ENCODE data around the gene P2RY12.
"Not testable (repeated sequence)": the region's sequence is repeated elsewhere in the genome, so short reads cannot be mapped to it uniquely, and the experiment has no call there.

Gene P2RY12

DNA sequence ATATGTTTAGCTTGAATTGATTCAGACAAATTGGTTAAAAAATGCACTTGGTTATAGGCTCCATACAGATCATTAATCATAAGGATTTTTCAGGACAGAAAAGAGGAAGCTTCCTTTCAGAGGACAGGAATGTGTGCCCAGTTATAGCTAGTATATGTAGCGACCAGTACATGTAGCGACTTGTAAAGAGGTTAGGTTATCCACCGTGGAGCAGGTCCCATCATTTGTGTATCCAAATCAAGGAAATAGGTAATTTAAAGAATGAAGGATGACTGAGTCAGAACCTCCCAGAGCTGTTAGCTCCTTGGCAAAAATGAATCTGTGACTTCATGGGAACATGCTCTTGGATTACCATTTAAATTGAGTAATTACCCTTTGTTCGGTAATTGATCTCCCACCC lies 15.8 kb upstream of the P2RY12 start:
- H3K9me3 Mint-ChIP-seq = no peaks in the 10 kb centered on the region
- TF ChIP-seq, protein P1, sequence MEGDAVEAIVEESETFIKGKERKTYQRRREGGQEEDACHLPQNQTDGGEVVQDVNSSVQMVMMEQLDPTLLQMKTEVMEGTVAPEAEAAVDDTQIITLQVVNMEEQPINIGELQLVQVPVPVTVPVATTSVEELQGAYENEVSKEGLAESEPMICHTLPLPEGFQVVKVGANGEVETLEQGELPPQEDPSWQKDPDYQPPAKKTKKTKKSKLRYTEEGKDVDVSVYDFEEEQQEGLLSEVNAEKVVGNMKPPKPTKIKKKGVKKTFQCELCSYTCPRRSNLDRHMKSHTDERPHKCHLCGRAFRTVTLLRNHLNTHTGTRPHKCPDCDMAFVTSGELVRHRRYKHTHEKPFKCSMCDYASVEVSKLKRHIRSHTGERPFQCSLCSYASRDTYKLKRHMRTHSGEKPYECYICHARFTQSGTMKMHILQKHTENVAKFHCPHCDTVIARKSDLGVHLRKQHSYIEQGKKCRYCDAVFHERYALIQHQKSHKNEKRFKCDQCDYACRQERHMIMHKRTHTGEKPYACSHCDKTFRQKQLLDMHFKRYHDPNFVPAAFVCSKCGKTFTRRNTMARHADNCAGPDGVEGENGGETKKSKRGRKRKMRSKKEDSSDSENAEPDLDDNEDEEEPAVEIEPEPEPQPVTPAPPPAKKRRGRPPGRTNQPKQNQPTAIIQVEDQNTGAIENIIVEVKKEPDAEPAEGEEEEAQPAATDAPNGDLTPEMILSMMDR (IDR thresholded peaks at IDR 0.05; ENCODE audit: unreplicated experiment in 3 of 3) = no peak
- no peaks in the 10 kb centered on the region for H3K27me3 Mint-ChIP-seq (ENCODE audit: low read depth)
- peaks cover 4% of the 10 kb centered on the region for H3K36me3 Mint-ChIP-seq (ENCODE audit: low read depth)
- H3K4me1 Mint-ChIP-seq = no peaks in the 10 kb centered on the region
- no peak overlapping the region for H3K4me3 Mint-ChIP-seq
- no peak overlapping the region for H3K27ac Mint-ChIP-seq

- TF ChIP-seq, protein P1 (IDR thresholded peaks at IDR 0.05; ENCODE audit: unreplicated experiment in 3 of 3) = no peak
- H3K27ac Mint-ChIP-seq = no peak overlapping the region
- H3K4me3 Mint-ChIP-seq = no peak overlapping the region
- no peaks in the 10 kb centered on the region for H3K4me1 Mint-ChIP-seq
- H3K27me3 Mint-ChIP-seq (ENCODE audit: low read depth) = no peaks in the 10 kb centered on the region
- H3K36me3 Mint-ChIP-seq (ENCODE audit: low read depth) = peaks cover 17% of the 10 kb centered on the region
- H3K9me3 Mint-ChIP-seq = no peaks in the 10 kb centered on the region
These were observed 14.3 kb upstream of the P2RY12 start for GRCh38 chr3:151398895-151399294.

- Mint-ChIP-seq H3K4me3 (no peak overlapping the region), H3K9me3 (no peaks in the 10 kb centered on the region), H3K27me3 (ENCODE audit: low read depth) (no peaks in the 10 kb centered on the region), H3K27ac (no peak overlapping the region), H3K4me1 (no peaks in the 10 kb centered on the region), H3K36me3 (ENCODE audit: low read depth) (peaks cover 29% of the 10 kb centered on the region)
- TF ChIP-seq, protein P1 (IDR thresholded peaks at IDR 0.05; ENCODE audit: unreplicated experiment in 3 of 3) = no peak
These were observed 11.3 kb upstream of the P2RY12 start for GRCh38 chr3:151395806-151396205.

DNA sequence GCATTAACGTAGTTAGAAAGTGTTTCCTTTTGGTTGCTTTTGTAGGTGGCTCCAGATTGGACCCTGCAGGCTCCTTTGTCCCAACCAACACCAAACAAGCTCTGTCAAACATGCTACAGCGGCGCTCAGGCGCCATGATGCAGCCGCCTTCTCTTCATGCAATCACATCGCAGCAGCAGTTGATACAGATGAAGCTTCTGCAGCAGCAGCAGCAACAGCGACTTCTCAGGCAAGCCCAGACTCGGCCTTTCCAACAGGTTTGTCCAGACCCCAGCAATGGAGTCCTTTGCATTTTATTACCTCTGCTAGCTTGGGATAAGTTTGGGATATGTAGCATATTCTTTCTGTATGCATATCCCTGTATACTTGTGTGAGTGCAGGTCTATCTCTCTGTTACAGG lies 10.1 kb upstream of the P2RY12 start:
- Mint-ChIP-seq H3K9me3 (no peaks in the 10 kb centered on the region), H3K27ac (no peak overlapping the region), H3K4me1 (no peaks in the 10 kb centered on the region), H3K4me3 (no peak overlapping the region), H3K36me3 (ENCODE audit: low read depth) (peaks cover 32% of the 10 kb centered on the region), H3K27me3 (ENCODE audit: low read depth) (no peaks in the 10 kb centered on the region)
- TF ChIP-seq, protein P1 (IDR thresholded peaks at IDR 0.05; ENCODE audit: unreplicated experiment in 3 of 3) = no peak

GRCh38 chr3:151393941-151394340 lies 9.4 kb upstream of the P2RY12 start:
- H3K4me3 Mint-ChIP-seq = no peak overlapping the region
- TF ChIP-seq, protein P1 (IDR thresholded peaks at IDR 0.05; ENCODE audit: unreplicated experiment in 3 of 3) = no peak
- H3K4me1 Mint-ChIP-seq = no peaks in the 10 kb centered on the region
- H3K27me3 Mint-ChIP-seq (ENCODE audit: low read depth) = no peaks in the 10 kb centered on the region
- no peak overlapping the region for H3K27ac Mint-ChIP-seq
- peaks cover 36% of the 10 kb centered on the region for H3K36me3 Mint-ChIP-seq (ENCODE audit: low read depth)
- no peaks in the 10 kb centered on the region for H3K9me3 Mint-ChIP-seq

- Mint-ChIP-seq H3K4me3 (no peak overlapping the region), H3K36me3 (ENCODE audit: low read depth) (peaks cover 36% of the 10 kb centered on the region), H3K27me3 (ENCODE audit: low read depth) (no peaks in the 10 kb centered on the region), H3K4me1 (no peaks in the 10 kb centered on the region), H3K9me3 (no peaks in the 10 kb centered on the region), H3K27ac (no peak overlapping the region)
- TF ChIP-seq, protein P1 (IDR thresholded peaks at IDR 0.05; ENCODE audit: unreplicated experiment in 3 of 3) = no peak
These were observed 8.7 kb upstream of the P2RY12 start for GRCh38 chr3:151393146-151393830.

- H3K27ac Mint-ChIP-seq; H3K4me3 Mint-ChIP-seq; H3K9me3 Mint-ChIP-seq; H3K4me1 Mint-ChIP-seq; H3K27me3 Mint-ChIP-seq (ENCODE audit: low read depth): not testable (repeated sequence)
- peaks cover 40% of the 10 kb centered on the region for H3K36me3 Mint-ChIP-seq (ENCODE audit: low read depth)
These were observed 7.6 kb upstream of the P2RY12 start for GRCh38 chr3:151392191-151392590.
